C1 segment of cervical spinal cord (tissue), 14 donors: Measurements from ENCODE around the gene TROAP.
"Not testable (repeated sequence)": the region's sequence is repeated elsewhere in the genome, so short reads cannot be mapped to it uniquely, and the experiment has no call there.

Experiments used
- DNase-seq, 14 donors: peaks; one replicate each; lab custom pipeline; 2025; lab: John Stamatoyannopoulos, UW

The TROAP gene

GRCh38 chr12:49322708-49323523 is at the start of gene TROAP:
TSS of gene TROAP (plus strand) at chr12:49323255. CDS start at chr12:49323609, 354 bp downstream.
- peak; percentile 74 to 98 (median 96) for DNase-seq

GRCh38 chr12:49273726-49274395 is 49.2 kb upstream of the TROAP start:
- no peak for DNase-seq

GRCh38 chr12:49274396-49275069 is 48.5 kb upstream of the TROAP start:
- no peak for DNase-seq

- peak in 1 of 14 donors; percentile 40 for DNase-seq
Observed at GRCh38 chr12:49276304-49277290, 46.5 kb upstream of the TROAP start.

GRCh38 chr12:49277466-49277865 is 45.6 kb upstream of the TROAP start:
- DNase-seq: peak in 1 of 14 donors; percentile 62

- DNase-seq: peak in 4 of 14 donors; percentile 9 to 27 (median 13)
Observed at GRCh38 chr12:49279706-49280159, 43.3 kb upstream of the TROAP start.

- DNase-seq: not testable (repeated sequence)
Observed at GRCh38 chr12:49280545-49280944, 42.5 kb upstream of the TROAP start.

GRCh38 chr12:49282302-49282701 is 40.8 kb upstream of the TROAP start:
- DNase-seq: no peak

GRCh38 chr12:49282740-49283375 is 40.2 kb upstream of the TROAP start:
- not testable (repeated sequence) for DNase-seq

- no peak for DNase-seq
Observed at GRCh38 chr12:49283541-49284429, 39.3 kb upstream of the TROAP start.

- DNase-seq: no peak
Observed at GRCh38 chr12:49284672-49285071, 38.4 kb upstream of the TROAP start.

- no peak for DNase-seq
Observed at GRCh38 chr12:49287876-49288275, 35.2 kb upstream of the TROAP start.

- peak in 7 of 14 donors; percentile 10 to 42 (median 18) for DNase-seq
Observed at GRCh38 chr12:49288412-49288853, 34.6 kb upstream of the TROAP start.

- DNase-seq: no peak
Observed at GRCh38 chr12:49288922-49289555, 34.0 kb upstream of the TROAP start.

GRCh38 chr12:49292729-49293055 is 30.4 kb upstream of the TROAP start:
- no peak for DNase-seq

- DNase-seq: peak in 3 of 14 donors; percentile 18 to 39 (median 23)
Observed at GRCh38 chr12:49293056-49293956, 29.7 kb upstream of the TROAP start.

GRCh38 chr12:49294086-49294803 is 28.8 kb upstream of the TROAP start:
- no peak for DNase-seq
